Inflammatory macrophage (primary cell): ENCODE results near the gene CCDC92.
"Not testable (repeated sequence)": the region's sequence is repeated elsewhere in the genome, so short reads cannot be mapped to it uniquely, and the experiment has no call there.

Experiments
- DNase-seq, 2 donors: peaks; one replicate each; pipeline ENCODE4 v3.0.0-alpha.2; 2020 to 2022

Gene CCDC92

GRCh38 chr12:123936471-123936870 lies 36.2 kb downstream of the CCDC92 start:
- DNase-seq = no peak

- DNase-seq = no peak
Measured at GRCh38 chr12:123935956-123936355, 36.7 kb downstream of the CCDC92 start.

- DNase-seq = peak; percentile 24 to 30
Measured at GRCh38 chr12:123934829-123935228, 37.8 kb downstream of the CCDC92 start.

- no peak for DNase-seq
Measured at GRCh38 chr12:123934016-123934620, 38.5 kb downstream of the CCDC92 start.

- no peak for DNase-seq
Measured at GRCh38 chr12:123933214-123933613, 39.4 kb downstream of the CCDC92 start.

GRCh38 chr12:123931686-123932321 lies 40.8 kb downstream of the CCDC92 start:
- no peak for DNase-seq

GRCh38 chr12:123929946-123930583 lies 42.6 kb downstream of the CCDC92 start:
- no peak for DNase-seq

- no peak for DNase-seq
Measured at GRCh38 chr12:123928897-123929296, 43.7 kb downstream of the CCDC92 start.

- DNase-seq = peak; percentile 13 to 17
Measured at GRCh38 chr12:123928274-123928865, 44.3 kb downstream of the CCDC92 start.

- no peak for DNase-seq
Measured at GRCh38 chr12:123924539-123924938, 48.1 kb downstream of the CCDC92 start.

- no peak for DNase-seq
Measured at GRCh38 chr12:123923927-123924326, 48.7 kb downstream of the CCDC92 start.

GRCh38 chr12:123923038-123923437 lies 49.6 kb downstream of the CCDC92 start:
- DNase-seq = no peak

GRCh38 chr12:123919980-123920360 lies 52.7 kb downstream of the CCDC92 start:
- no peak for DNase-seq

GRCh38 chr12:123917337-123917850 lies 55.2 kb downstream of the CCDC92 start:
- DNase-seq = no peak

- no peak for DNase-seq
Measured at GRCh38 chr12:123916729-123917128, 55.9 kb downstream of the CCDC92 start.

GRCh38 chr12:123914726-123915333 lies 57.8 kb downstream of the CCDC92 start:
- no peak for DNase-seq

- DNase-seq = no peak
Measured at GRCh38 chr12:123912415-123913380, 59.9 kb downstream of the CCDC92 start.

GRCh38 chr12:123911672-123912409 lies 60.8 kb downstream of the CCDC92 start:
- DNase-seq = not testable (repeated sequence)

- DNase-seq = no peak
Measured at GRCh38 chr12:123910761-123911193, 61.9 kb downstream of the CCDC92 start.

GRCh38 chr12:123910057-123910456 lies 62.6 kb downstream of the CCDC92 start:
- no peak for DNase-seq
